Subcutaneous abdominal adipose tissue (tissue), 5 donors: Measurements from ENCODE around the gene CHCHD1.

ENCODE experiments used
- H3K27ac ChIP-seq: one replicate; pipeline ENCODE4 v1.7.0; 2013; ENCODE audit warnings: low read depth, mild to moderate bottlenecking, inconsistent platforms, low read length, moderate library complexity
- H3K27me3 ChIP-seq, 5 donors: one replicate each; pipeline ENCODE4 v1.7.0; 2013; ENCODE audit warnings: low read length in 5 of 5, inconsistent platforms in 1 of 5; ENCODE audit not compliant: control insufficient read depth in 5 of 5, insufficient read depth in 4 of 5
- H3K36me3 ChIP-seq, 5 donors: one replicate each; pipeline ENCODE4 v1.7.0; 2013; ENCODE audit warnings: low read length in 5 of 5; ENCODE audit not compliant: control insufficient read depth in 5 of 5, insufficient read depth in 5 of 5
- H3K4me1 ChIP-seq, 5 donors: one replicate each; pipeline ENCODE4 v1.7.0; 2013; ENCODE audit warnings: low read length in 5 of 5, mild to moderate bottlenecking in 3 of 5, moderate library complexity in 1 of 5; ENCODE audit not compliant: control insufficient read depth in 5 of 5, insufficient read depth in 5 of 5
- H3K4me3 ChIP-seq, 5 donors: one replicate each; pipeline ENCODE4 v1.7.0; 2013; ENCODE audit warnings: low read length in 5 of 5, low read depth in 1 of 5
- H3K9ac ChIP-seq, 5 donors: one replicate each; pipeline ENCODE4 v1.7.0; 2013; ENCODE audit warnings: low read length in 5 of 5, mild to moderate bottlenecking in 4 of 5, moderate library complexity in 3 of 5
- H3K9me3 ChIP-seq, 5 donors: one replicate each; pipeline ENCODE4 v1.7.0; 2013; ENCODE audit warnings: low read length in 5 of 5; ENCODE audit not compliant: control insufficient read depth in 5 of 5
- donor health status: healthy.
- donor health status: healthy.
- donor health status: healthy.
- donor health status: healthy.
- donor health status: healthy.

The CHCHD1 gene

GRCh38 chr10:73763343-73763742 lies 18.5 kb upstream of the CHCHD1 start:
- H3K4me3 ChIP-seq, result no peak overlapping the region
- no peaks in the 10 kb centered on the region for H3K4me1 ChIP-seq
- no peaks in the 10 kb centered on the region for H3K9me3 ChIP-seq
- H3K27me3 ChIP-seq, result no peaks in the 10 kb centered on the region
- H3K9ac ChIP-seq, result no peak overlapping the region
- no peak overlapping the region for H3K27ac ChIP-seq
- peaks cover 46 to 93% (median 89%) of the 10 kb centered on the region in 5 donors for H3K36me3 ChIP-seq

- Histone ChIP-seq H3K27ac (no peak overlapping the region), H3K36me3 (peaks cover 46 to 97% (median 95%) of the 10 kb centered on the region in 5 donors)
Measured at GRCh38 chr10:73765066-73765465, 16.8 kb upstream of the CHCHD1 start.

GRCh38 chr10:73768881-73769280 lies 13.0 kb upstream of the CHCHD1 start:
- Histone ChIP-seq H3K27ac (no peak overlapping the region), H3K4me3 (no peak overlapping the region), H3K9ac (no peak overlapping the region), H3K9me3 (no peaks in the 10 kb centered on the region), H3K36me3 (peaks cover 25 to 73% (median 72%) of the 10 kb centered on the region in 5 donors), H3K4me1 (peaks cover 6 to 20% (median 17%) of the 10 kb centered on the region in 5 donors), H3K27me3 (no peaks in the 10 kb centered on the region)

More at GRCh38 chr10:73765066-73765465, 16.8 kb upstream of the CHCHD1 start:
- H3K27me3 ChIP-seq, result no peaks in the 10 kb centered on the region
- H3K9me3 ChIP-seq, result no peaks in the 10 kb centered on the region
- no peaks in the 10 kb centered on the region for H3K4me1 ChIP-seq
- no peak overlapping the region for H3K4me3 ChIP-seq
- H3K9ac ChIP-seq, result no peak overlapping the region

GRCh38 chr10:73769396-73769795 lies 12.5 kb upstream of the CHCHD1 start:
- Histone ChIP-seq H3K9me3 (no peaks in the 10 kb centered on the region), H3K9ac (no peak overlapping the region), H3K36me3 (peaks cover 25 to 69% (median 68%) of the 10 kb centered on the region in 5 donors), H3K4me3 (no peak overlapping the region), H3K27me3 (no peaks in the 10 kb centered on the region), H3K4me1 (peaks cover 6 to 25% (median 23%) of the 10 kb centered on the region in 5 donors), H3K27ac (no peak overlapping the region)

GRCh38 chr10:73771722-73772280 lies 10.0 kb upstream of the CHCHD1 start:
- Histone ChIP-seq H3K9ac (peak overlapping the region; percentile 48 to 93 (median 87)), H3K4me3 (peak overlapping the region; percentile 54 to 94 (median 89)), H3K4me1 (peaks cover 10 to 39% (median 33%) of the 10 kb centered on the region in 5 donors), H3K27me3 (no peaks in the 10 kb centered on the region), H3K27ac (peak overlapping the region; percentile 95), H3K36me3 (peaks cover 16 to 63% (median 52%) of the 10 kb centered on the region in 5 donors), H3K9me3 (no peaks in the 10 kb centered on the region)

GRCh38 chr10:73772281-73773151 lies 9.3 kb upstream of the CHCHD1 start:
- H3K4me3 ChIP-seq, result peak overlapping the region; percentile 88 to 94 (median 90)
- peak overlapping the region; percentile 33 to 93 (median 87) for H3K9ac ChIP-seq
- H3K9me3 ChIP-seq, result no peaks in the 10 kb centered on the region
- H3K27ac ChIP-seq, result peak overlapping the region; percentile 95
- peaks cover 10 to 39% (median 33%) of the 10 kb centered on the region in 5 donors for H3K4me1 ChIP-seq
- H3K27me3 ChIP-seq, result no peaks in the 10 kb centered on the region
- H3K36me3 ChIP-seq, result peaks cover 13 to 59% (median 48%) of the 10 kb centered on the region in 5 donors

GRCh38 chr10:73773152-73773879 lies 8.5 kb upstream of the CHCHD1 start:
- Histone ChIP-seq H3K27me3 (no peaks in the 10 kb centered on the region), H3K9me3 (no peaks in the 10 kb centered on the region), H3K4me1 (peaks cover 10 to 39% (median 33%) of the 10 kb centered on the region in 5 donors), H3K9ac (peak overlapping the region; percentile 33 to 93 (median 87)), H3K4me3 (peak overlapping the region; percentile 88 to 94 (median 90)), H3K27ac (peak overlapping the region; percentile 95), H3K36me3 (peaks cover 13 to 59% (median 40%) of the 10 kb centered on the region in 5 donors)

- H3K4me3 ChIP-seq, result peak overlapping the region in 3 of 5 donors; percentile 39 to 93 (median 48)
- H3K9me3 ChIP-seq, result no peaks in the 10 kb centered on the region
- H3K36me3 ChIP-seq, result peaks cover 13 to 51% (median 33%) of the 10 kb centered on the region in 5 donors
- no peak overlapping the region for H3K27ac ChIP-seq
- H3K9ac ChIP-seq, result peak overlapping the region; percentile 11 to 48 (median 26)
- peaks cover 10 to 39% (median 34%) of the 10 kb centered on the region in 5 donors for H3K4me1 ChIP-seq
- H3K27me3 ChIP-seq, result no peaks in the 10 kb centered on the region
Measured at GRCh38 chr10:73774637-73775036, 7.2 kb upstream of the CHCHD1 start.

- Histone ChIP-seq H3K36me3 (peaks cover 4 to 36% (median 18%) of the 10 kb centered on the region in 5 donors), H3K27ac (no peak overlapping the region), H3K4me1 (peaks cover 11 to 51% (median 39%) of the 10 kb centered on the region in 5 donors), H3K9ac (no peak overlapping the region), H3K9me3 (no peaks in the 10 kb centered on the region), H3K27me3 (no peaks in the 10 kb centered on the region), H3K4me3 (no peak overlapping the region)
Measured at GRCh38 chr10:73779018-73779417, 2.8 kb upstream of the CHCHD1 start.
